ENCODE measurements around the gene TEAD1. TPM values are rescaled to one million over a fixed set of nuclear protein-coding genes. Genes with fewer than 3 reads are reported as not detected.

Gene TEAD1
- total RNA-seq, 1 donor from 2014 or later: 62.5 TPM

DNA sequence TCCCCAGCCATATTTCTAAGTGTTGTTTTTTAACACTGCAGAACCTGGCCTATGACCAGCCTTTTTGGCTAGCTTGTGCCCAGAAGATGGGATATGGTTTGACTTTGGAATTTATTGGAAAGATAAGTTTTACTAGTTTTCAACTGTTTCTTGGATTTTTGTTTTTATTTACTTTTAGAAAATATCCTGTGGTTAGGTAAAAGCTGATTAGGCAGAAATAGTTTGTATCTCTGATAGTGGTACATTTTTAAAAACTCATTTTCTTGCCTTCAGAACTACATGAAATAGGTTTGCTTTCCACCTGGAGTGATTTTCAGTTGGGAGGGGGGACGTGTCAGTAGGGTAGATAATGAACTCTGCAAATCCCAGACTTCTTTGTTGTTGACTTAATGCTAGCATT lies 243.6 kb downstream of the TEAD1 start:
- no peak overlapping the region for H3K27ac Mint-ChIP-seq (ENCODE audit: unreplicated experiment)
- peaks cover 3% of the 10 kb centered on the region for H3K9me3 Mint-ChIP-seq (ENCODE audit: unreplicated experiment)
- DNase-seq: no peak
- peaks cover 11% of the 10 kb centered on the region for H3K4me1 Mint-ChIP-seq (ENCODE audit: low read depth, unreplicated experiment)
- H3K36me3 Mint-ChIP-seq (ENCODE audit: unreplicated experiment): peaks cover 6% of the 10 kb centered on the region
- H3K4me3 Mint-ChIP-seq (ENCODE audit: unreplicated experiment): no peak overlapping the region
- peaks cover 5% of the 10 kb centered on the region for H3K27me3 Mint-ChIP-seq (ENCODE audit: unreplicated experiment)
- TF ChIP-seq, protein P1, sequence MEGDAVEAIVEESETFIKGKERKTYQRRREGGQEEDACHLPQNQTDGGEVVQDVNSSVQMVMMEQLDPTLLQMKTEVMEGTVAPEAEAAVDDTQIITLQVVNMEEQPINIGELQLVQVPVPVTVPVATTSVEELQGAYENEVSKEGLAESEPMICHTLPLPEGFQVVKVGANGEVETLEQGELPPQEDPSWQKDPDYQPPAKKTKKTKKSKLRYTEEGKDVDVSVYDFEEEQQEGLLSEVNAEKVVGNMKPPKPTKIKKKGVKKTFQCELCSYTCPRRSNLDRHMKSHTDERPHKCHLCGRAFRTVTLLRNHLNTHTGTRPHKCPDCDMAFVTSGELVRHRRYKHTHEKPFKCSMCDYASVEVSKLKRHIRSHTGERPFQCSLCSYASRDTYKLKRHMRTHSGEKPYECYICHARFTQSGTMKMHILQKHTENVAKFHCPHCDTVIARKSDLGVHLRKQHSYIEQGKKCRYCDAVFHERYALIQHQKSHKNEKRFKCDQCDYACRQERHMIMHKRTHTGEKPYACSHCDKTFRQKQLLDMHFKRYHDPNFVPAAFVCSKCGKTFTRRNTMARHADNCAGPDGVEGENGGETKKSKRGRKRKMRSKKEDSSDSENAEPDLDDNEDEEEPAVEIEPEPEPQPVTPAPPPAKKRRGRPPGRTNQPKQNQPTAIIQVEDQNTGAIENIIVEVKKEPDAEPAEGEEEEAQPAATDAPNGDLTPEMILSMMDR (IDR thresholded peaks at IDR 0.05; ENCODE audit: partially characterized antibody, unreplicated experiment): no peak

- DNase-seq: no peak
These were observed 244.4 kb downstream of the TEAD1 start for GRCh38 chr11:12918667-12919066.

GRCh38 chr11:12922418-12922817 lies 248.2 kb downstream of the TEAD1 start:
- DNase-seq: no peak
- no peaks in the 10 kb centered on the region for H3K4me1 Mint-ChIP-seq (ENCODE audit: low read depth, unreplicated experiment)
- TF ChIP-seq, protein P1 (IDR thresholded peaks at IDR 0.05; ENCODE audit: partially characterized antibody, unreplicated experiment): no peak
- H3K9me3 Mint-ChIP-seq (ENCODE audit: unreplicated experiment): peaks cover 5% of the 10 kb centered on the region
- no peaks in the 10 kb centered on the region for H3K36me3 Mint-ChIP-seq (ENCODE audit: unreplicated experiment)
- no peak overlapping the region for H3K4me3 Mint-ChIP-seq (ENCODE audit: unreplicated experiment)
- no peak overlapping the region for H3K27ac Mint-ChIP-seq (ENCODE audit: unreplicated experiment)
- peaks cover 6% of the 10 kb centered on the region for H3K27me3 Mint-ChIP-seq (ENCODE audit: unreplicated experiment)

More at GRCh38 chr11:12918667-12919066, 244.4 kb downstream of the TEAD1 start:
- Mint-ChIP-seq H3K27ac (ENCODE audit: unreplicated experiment) (no peak overlapping the region), H3K36me3 (ENCODE audit: unreplicated experiment) (peaks cover 6% of the 10 kb centered on the region), H3K9me3 (ENCODE audit: unreplicated experiment) (peaks cover 3% of the 10 kb centered on the region), H3K4me1 (ENCODE audit: low read depth, unreplicated experiment) (peaks cover 11% of the 10 kb centered on the region), H3K4me3 (ENCODE audit: unreplicated experiment) (no peak overlapping the region), H3K27me3 (ENCODE audit: unreplicated experiment) (peaks cover 5% of the 10 kb centered on the region)
- TF ChIP-seq, protein P1 (IDR thresholded peaks at IDR 0.05; ENCODE audit: partially characterized antibody, unreplicated experiment): no peak

- TF ChIP-seq, protein P1 (IDR thresholded peaks at IDR 0.05; ENCODE audit: partially characterized antibody, unreplicated experiment): no peak
- peaks cover 6% of the 10 kb centered on the region for H3K27me3 Mint-ChIP-seq (ENCODE audit: unreplicated experiment)
- no peak overlapping the region for H3K4me3 Mint-ChIP-seq (ENCODE audit: unreplicated experiment)
- H3K4me1 Mint-ChIP-seq (ENCODE audit: low read depth, unreplicated experiment): no peaks in the 10 kb centered on the region
- H3K27ac Mint-ChIP-seq (ENCODE audit: unreplicated experiment): peak overlapping the region; percentile 21
- H3K36me3 Mint-ChIP-seq (ENCODE audit: unreplicated experiment): no peaks in the 10 kb centered on the region
- peaks cover 5% of the 10 kb centered on the region for H3K9me3 Mint-ChIP-seq (ENCODE audit: unreplicated experiment)
- DNase-seq: no peak
These were observed 248.8 kb downstream of the TEAD1 start for GRCh38 chr11:12922980-12923507.

GRCh38 chr11:12924650-12925049 lies 250.4 kb downstream of the TEAD1 start:
- TF ChIP-seq, protein P1 (IDR thresholded peaks at IDR 0.05; ENCODE audit: partially characterized antibody, unreplicated experiment): no peak
- no peak overlapping the region for H3K4me3 Mint-ChIP-seq (ENCODE audit: unreplicated experiment)
- no peak overlapping the region for H3K27ac Mint-ChIP-seq (ENCODE audit: unreplicated experiment)
- H3K4me1 Mint-ChIP-seq (ENCODE audit: low read depth, unreplicated experiment): no peaks in the 10 kb centered on the region
- H3K27me3 Mint-ChIP-seq (ENCODE audit: unreplicated experiment): peaks cover 8% of the 10 kb centered on the region
- no peak for DNase-seq
- no peaks in the 10 kb centered on the region for H3K36me3 Mint-ChIP-seq (ENCODE audit: unreplicated experiment)
- H3K9me3 Mint-ChIP-seq (ENCODE audit: unreplicated experiment): peaks cover 5% of the 10 kb centered on the region
